Measurements from ENCODE around the gene GRIPAP1.

GRIPAP1 gene

GRCh38 chrX:48923771-48924170 is 78.3 kb downstream of the GRIPAP1 start:
- DNase-seq (ENCODE audit: low spot score) = no peak

Measured in COLO829 (cell line).